MCF 10A (cell line): Measurements from ENCODE around the gene GABBR1. TPM values are rescaled to one million over a fixed set of nuclear protein-coding genes. Genes with fewer than 3 reads are reported as not detected.

Source experiments
- BruUV-seq: library from RNA; stranded (reverse); fragments of 400-500 nt; replicated peaks from 2 replicates; lab custom pipeline; 2021; lab: Mats Ljungman, UMichigan
- CTCF ChIA-PET: fragments of 300-600 bp; sonication (Branson Sonifier 250); formaldehyde crosslinking; extraction: SDS; loops from one replicate; lab custom pipeline; 2021; ENCODE audit warnings: antibody characterized with exemption, inconsistent platforms; lab: Yijun Ruan, JAX
- POLR2A ChIA-PET: fragments of 300-600, 350-650 bp; sonication (Branson Sonifier 250); formaldehyde crosslinking; extraction: SDS; loops from one replicate; lab custom pipeline; 2020; ENCODE audit warnings: antibody characterized with exemption, inconsistent platforms; lab: Yijun Ruan, JAX
- DNase-seq: peaks from one replicate; pipeline ENCODE4 v3.0.0-alpha.2; 2018; ENCODE audit not compliant: unreplicated experiment
- H3K27ac Mint-ChIP-seq: one replicate; pipeline ENCODE4 v1.8.0; 2022; ENCODE audit warnings: mild to moderate bottlenecking, low read depth, mixed read lengths; ENCODE audit not compliant: unreplicated experiment
- H3K27me3 Mint-ChIP-seq: one replicate; pipeline ENCODE4 v1.8.0; 2022; ENCODE audit warnings: mixed read lengths; ENCODE audit not compliant: insufficient read depth, unreplicated experiment
- H3K36me3 Mint-ChIP-seq: one replicate; pipeline ENCODE4 v1.8.0; 2022; ENCODE audit warnings: mild to moderate bottlenecking, moderate library complexity, mixed read lengths; ENCODE audit not compliant: insufficient read depth, unreplicated experiment
- H3K4me1 Mint-ChIP-seq: one replicate; pipeline ENCODE4 v1.8.0; 2022; ENCODE audit warnings: mixed read lengths; ENCODE audit not compliant: insufficient read depth, unreplicated experiment
- H3K4me3 Mint-ChIP-seq: one replicate; pipeline ENCODE4 v1.8.0; 2022; ENCODE audit warnings: mild to moderate bottlenecking, moderate library complexity, mixed read lengths; ENCODE audit not compliant: unreplicated experiment
- H3K9me3 Mint-ChIP-seq: one replicate; pipeline ENCODE4 v1.8.0; 2022; ENCODE audit warnings: mixed read lengths; ENCODE audit not compliant: unreplicated experiment
- CTCF ChIP-seq: fragments of 200-600 bp; IDR thresholded peaks from one replicate; pipeline ENCODE4 v1.8.0; 2022; ENCODE audit warnings: antibody characterized with exemption, mild to moderate bottlenecking; ENCODE audit not compliant: unreplicated experiment
- intact Hi-C: fragments of 100-400 bp; cut with micrococcal nuclease; formaldehyde crosslinking; loops from 2 replicates; pipeline ENCODE4 v1.14.1; 2022
- total RNA-seq: library from RNA; stranded (reverse); gene quantifications from 2 replicates; pipeline ENCODE4 v1.2.3, GENCODE V29; 2022

The GABBR1 gene
- total RNA-seq, 1 experiment from 2014 or later: 38.8 TPM

GRCh38 chr6:29637247-29637646 is 4.3 kb upstream of the GABBR1 start:
- no TSS peak for BruUV-seq
- DNase-seq: no peak
- CTCF ChIA-PET: interaction anchor here (1.3 to 3.5 kb wide), 3 partner anchors 10 to 16 kb away, joined by 4 to 11 read pairs (median 6); no protein-coding TSS in a partner anchor
- Mint-ChIP-seq H3K9me3 (no peaks in the 10 kb centered on the region), H3K4me3 (no peak overlapping the region), H3K4me1 (peaks cover 18% of the 10 kb centered on the region), H3K27me3 (no peaks in the 10 kb centered on the region), H3K36me3 (peaks cover 2% of the 10 kb centered on the region), H3K27ac (no peak overlapping the region)
- POLR2A ChIA-PET: no interaction called here
- no peak for TF ChIP-seq CTCF
- intact Hi-C loops: no loop called here

GRCh38 chr6:29633534-29633905 is 537 bp upstream of the GABBR1 start:
- Mint-ChIP-seq H3K9me3 (no peaks in the 10 kb centered on the region), H3K4me1 (peaks cover 28% of the 10 kb centered on the region), H3K27me3 (no peaks in the 10 kb centered on the region), H3K27ac (no peak overlapping the region), H3K4me3 (peak overlapping the region; percentile 75), H3K36me3 (peaks cover 8% of the 10 kb centered on the region)
- DNase-seq: no peak
- no peak for TF ChIP-seq CTCF
- POLR2A ChIA-PET: interaction anchor here (0.5 to 3.5 kb wide), 5 partner anchors 9 to 796 kb away, joined by 3 to 13 read pairs (median 3); no protein-coding TSS in a partner anchor
- CTCF ChIA-PET: interaction anchor here (0.7 to 2.2 kb wide), 5 partner anchors 12 to 318 kb away, joined by 3 to 14 read pairs (median 8); no protein-coding TSS in a partner anchor
- no TSS peak for BruUV-seq
- intact Hi-C loops: no loop called here

- CTCF ChIA-PET: interaction anchor here (1.9 to 2.2 kb wide), 3 partner anchors 16 to 21 kb away, joined by 8 to 14 read pairs (median 12); no protein-coding TSS in a partner anchor
Measured at GRCh38 chr6:29631860-29632731, 887 bp downstream of the GABBR1 start.

More at GRCh38 chr6:29631860-29632731, 887 bp downstream of the GABBR1 start:
- Mint-ChIP-seq H3K27me3 (no peaks in the 10 kb centered on the region), H3K4me3 (peak overlapping the region; percentile 75), H3K27ac (no peak overlapping the region), H3K9me3 (no peaks in the 10 kb centered on the region), H3K36me3 (peaks cover 8% of the 10 kb centered on the region), H3K4me1 (peaks cover 33% of the 10 kb centered on the region)
- DNase-seq: peak; percentile 41
- POLR2A ChIA-PET: interaction anchor here (0.6 to 3.5 kb wide), 4 partner anchors 10 to 924 kb away, joined by 4 to 13 read pairs (median 5); no protein-coding TSS in a partner anchor
- TF ChIP-seq CTCF: no peak
- intact Hi-C loops: no loop called here
- BruUV-seq: no TSS peak
